Neuron (in vitro differentiated cells): ENCODE results near the gene HSPB9.

Experiments used
- H2AFZ ChIP-seq: one replicate; pipeline ENCODE4 v1.6.1; 2013; ENCODE audit warnings: low read depth, mild to moderate bottlenecking, inconsistent platforms, low read length, moderate library complexity
- H3K27me3 ChIP-seq: one replicate; pipeline ENCODE4 v1.6.1; 2013; ENCODE audit warnings: low read length; ENCODE audit not compliant: insufficient read depth
- H3K36me3 ChIP-seq: one replicate; pipeline ENCODE4 v1.6.1; 2013; ENCODE audit warnings: low read length; ENCODE audit not compliant: insufficient read depth
- H3K4me1 ChIP-seq: one replicate; pipeline ENCODE4 v1.6.1; 2013; ENCODE audit warnings: low read length; ENCODE audit not compliant: insufficient read depth
- H3K4me3 ChIP-seq: 2 replicates; pipeline ENCODE4 v1.5.1; 2013; ENCODE audit warnings: mild to moderate bottlenecking, low read length, moderate library complexity
- H3K9me3 ChIP-seq: one replicate; pipeline ENCODE4 v1.6.1; 2013; ENCODE audit warnings: low read length

The HSPB9 gene

GRCh38 chr17:42159796-42160530 lies 37.4 kb downstream of the HSPB9 start:
- no peak overlapping the region for H3K4me3 ChIP-seq
- H3K27me3 ChIP-seq, result no peaks in the 10 kb centered on the region
- no peaks in the 10 kb centered on the region for H3K36me3 ChIP-seq
- H3K9me3 ChIP-seq, result no peaks in the 10 kb centered on the region
- peaks cover 11% of the 10 kb centered on the region for H3K4me1 ChIP-seq
- H2AFZ ChIP-seq, result peak overlapping the region; percentile 20

GRCh38 chr17:42160531-42160910 lies 37.9 kb downstream of the HSPB9 start:
- Histone ChIP-seq H3K27me3 (no peaks in the 10 kb centered on the region), H3K36me3 (no peaks in the 10 kb centered on the region), H2AFZ (peak overlapping the region; percentile 20), H3K9me3 (no peaks in the 10 kb centered on the region), H3K4me1 (peaks cover 11% of the 10 kb centered on the region), H3K4me3 (no peak overlapping the region)

DNA sequence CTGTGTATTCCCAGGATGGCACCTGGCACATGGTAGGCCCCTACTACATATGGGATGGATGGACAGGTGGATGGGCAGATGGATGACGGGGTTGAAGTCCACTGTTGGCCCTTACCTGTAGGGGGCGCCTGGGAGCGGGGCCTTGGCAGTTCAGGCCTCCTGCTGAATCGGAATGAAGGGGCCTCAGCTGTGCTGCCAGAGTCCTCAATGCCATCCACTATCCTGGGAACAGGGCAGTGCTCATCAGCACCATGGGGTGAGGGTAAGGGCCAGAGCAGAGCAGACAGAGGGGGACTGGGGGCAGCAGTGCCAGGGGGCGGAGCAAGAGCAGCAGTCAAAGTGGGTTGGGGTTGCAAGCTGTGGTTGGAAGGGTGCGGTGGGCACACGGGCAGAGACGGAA lies 40.5 kb downstream of the HSPB9 start:
- no peak overlapping the region for H2AFZ ChIP-seq
- no peaks in the 10 kb centered on the region for H3K36me3 ChIP-seq
- no peaks in the 10 kb centered on the region for H3K9me3 ChIP-seq
- no peaks in the 10 kb centered on the region for H3K27me3 ChIP-seq
- H3K4me3 ChIP-seq, result no peak overlapping the region
- H3K4me1 ChIP-seq, result peaks cover 11% of the 10 kb centered on the region

GRCh38 chr17:42163696-42164407 lies 41.2 kb downstream of the HSPB9 start:
- no peaks in the 10 kb centered on the region for H3K27me3 ChIP-seq
- no peaks in the 10 kb centered on the region for H3K9me3 ChIP-seq
- no peak overlapping the region for H3K4me3 ChIP-seq
- H2AFZ ChIP-seq, result no peak overlapping the region
- no peaks in the 10 kb centered on the region for H3K36me3 ChIP-seq
- peaks cover 11% of the 10 kb centered on the region for H3K4me1 ChIP-seq

DNA sequence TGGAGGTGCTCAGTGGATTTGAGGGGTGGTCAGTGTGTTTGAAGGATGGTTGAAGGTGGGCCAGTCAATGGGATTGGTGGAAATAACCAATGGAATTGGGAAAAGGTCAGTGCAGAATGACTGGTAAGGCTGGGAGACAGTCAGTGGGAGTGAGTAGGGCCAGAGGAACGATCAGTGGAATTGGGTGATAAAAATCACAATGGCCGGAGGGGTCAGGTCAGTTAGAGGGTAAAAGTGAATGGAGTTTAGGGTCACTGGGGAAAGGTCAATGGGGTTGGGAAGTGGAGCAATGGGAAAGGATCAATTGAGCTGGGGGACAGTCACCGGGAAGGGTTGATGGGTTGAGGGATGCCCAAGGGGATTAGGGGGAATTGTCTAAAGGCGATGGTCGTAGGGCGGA lies 43.1 kb downstream of the HSPB9 start:
- no peaks in the 10 kb centered on the region for H3K4me1 ChIP-seq
- H3K27me3 ChIP-seq, result no peaks in the 10 kb centered on the region
- no peaks in the 10 kb centered on the region for H3K9me3 ChIP-seq
- H3K4me3 ChIP-seq, result no peak overlapping the region
- no peaks in the 10 kb centered on the region for H3K36me3 ChIP-seq
- H2AFZ ChIP-seq, result no peak overlapping the region

- Histone ChIP-seq H3K9me3 (no peaks in the 10 kb centered on the region), H3K4me3 (no peak overlapping the region), H3K27me3 (no peaks in the 10 kb centered on the region), H3K36me3 (no peaks in the 10 kb centered on the region), H3K4me1 (no peaks in the 10 kb centered on the region), H2AFZ (no peak overlapping the region)
These were observed 43.7 kb downstream of the HSPB9 start for GRCh38 chr17:42166196-42166763.

DNA sequence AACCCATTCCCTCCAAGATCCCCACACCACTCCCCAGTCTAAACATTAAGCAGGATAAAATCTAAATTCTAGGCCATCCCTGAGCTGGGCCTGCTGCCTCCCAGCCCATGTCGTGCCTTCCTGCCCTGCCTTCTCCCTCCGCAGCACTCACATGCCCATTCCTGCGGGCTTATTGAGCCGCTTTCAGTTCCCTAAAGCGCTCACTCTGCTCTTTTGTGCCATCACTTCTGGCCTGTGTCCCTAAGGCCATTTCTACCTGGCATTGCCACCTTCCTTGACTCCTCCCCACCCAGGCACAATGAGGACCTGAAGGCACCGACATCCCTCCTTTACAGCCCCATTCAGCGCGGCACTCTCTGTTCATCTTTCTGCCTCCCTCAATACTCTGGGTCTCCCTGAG lies 45.2 kb downstream of the HSPB9 start:
- H3K27me3 ChIP-seq, result no peaks in the 10 kb centered on the region
- no peaks in the 10 kb centered on the region for H3K9me3 ChIP-seq
- no peaks in the 10 kb centered on the region for H3K4me1 ChIP-seq
- H3K36me3 ChIP-seq, result no peaks in the 10 kb centered on the region
- H2AFZ ChIP-seq, result no peak overlapping the region
- H3K4me3 ChIP-seq, result no peak overlapping the region

DNA sequence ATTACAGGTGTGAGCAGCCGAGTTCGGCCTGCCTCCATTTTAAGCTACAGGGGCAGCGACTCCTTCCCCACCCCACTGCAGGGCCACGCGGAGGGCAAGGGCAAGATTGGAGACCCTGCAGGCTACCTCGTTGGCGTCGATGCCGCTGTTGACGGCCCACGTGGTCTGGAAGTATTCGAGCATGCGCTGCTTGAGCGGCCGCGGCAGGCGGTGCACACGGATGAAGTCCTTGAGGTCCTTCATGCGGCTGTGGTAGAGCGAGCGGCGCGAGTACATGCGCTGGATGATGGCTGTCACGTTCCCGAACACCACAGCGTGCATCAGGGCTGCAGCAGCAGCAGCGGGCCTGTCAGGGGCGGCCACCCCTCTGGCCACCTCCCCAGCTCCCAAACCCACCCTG lies 46.7 kb downstream of the HSPB9 start:
- Histone ChIP-seq H2AFZ (no peak overlapping the region), H3K27me3 (no peaks in the 10 kb centered on the region), H3K9me3 (no peaks in the 10 kb centered on the region), H3K4me3 (no peak overlapping the region), H3K4me1 (no peaks in the 10 kb centered on the region), H3K36me3 (no peaks in the 10 kb centered on the region)

- Histone ChIP-seq H3K27me3 (no peaks in the 10 kb centered on the region), H3K4me1 (no peaks in the 10 kb centered on the region), H2AFZ (no peak overlapping the region), H3K36me3 (no peaks in the 10 kb centered on the region), H3K9me3 (no peaks in the 10 kb centered on the region), H3K4me3 (no peak overlapping the region)
These were observed 49.2 kb downstream of the HSPB9 start for GRCh38 chr17:42171831-42172230.
